Hepatocyte (in vitro differentiated cells): ENCODE results near the gene CT45A3. TPM values are rescaled to one million over a fixed set of nuclear protein-coding genes. Genes with fewer than 3 reads are reported as not detected.
"Not testable (repeated sequence)": the region's sequence is repeated elsewhere in the genome, so short reads cannot be mapped to it uniquely, and the experiment has no call there.

Source experiments
- DNase-seq: peaks from one replicate; pipeline ENCODE4 v3.0.0-alpha.2; 2016; ENCODE audit warnings: low spot score
- H2AFZ ChIP-seq: fragments of 200-600 bp; sonication (generic); 2 replicates; pipeline ENCODE4 v1.6.0; 2016; ENCODE audit warnings: antibody characterized with exemption, mild to moderate bottlenecking
- H3K27ac ChIP-seq: fragments of 200-600 bp; sonication (generic); 2 replicates; pipeline ENCODE4 v1.5.1; 2016; ENCODE audit warnings: mild to moderate bottlenecking
- H3K27me3 ChIP-seq: fragments of 200-600 bp; sonication (generic); 2 replicates; pipeline ENCODE4 v1.6.1; 2016
- H3K36me3 ChIP-seq: fragments of 200-600 bp; sonication (generic); replicated peaks from 2 replicates; pipeline ENCODE4 v1.5.1; 2016; ENCODE audit warnings: low read depth; ENCODE audit not compliant: insufficient read depth
- H3K4me1 ChIP-seq: fragments of 200-600 bp; sonication (generic); 2 replicates; pipeline ENCODE4 v1.5.1; 2016; ENCODE audit warnings: mild to moderate bottlenecking, moderate library complexity; ENCODE audit not compliant: insufficient read depth
- H3K4me2 ChIP-seq: fragments of 200-600 bp; sonication (generic); 2 replicates; pipeline ENCODE4 v1.6.0; 2016
- H3K4me3 ChIP-seq: fragments of 200-600 bp; sonication (generic); 2 replicates; pipeline ENCODE4 v1.5.1; 2016; ENCODE audit warnings: mild to moderate bottlenecking
- H3K79me2 ChIP-seq: fragments of 200-600 bp; sonication (generic); 2 replicates; pipeline ENCODE4 v1.6.0; 2017; ENCODE audit warnings: mild to moderate bottlenecking
- H3K9me2 ChIP-seq: fragments of 200-600 bp; sonication (generic); replicated peaks from 2 replicates; pipeline ENCODE4 v1.6.0; 2017; ENCODE audit warnings: mild to moderate bottlenecking; ENCODE audit not compliant: insufficient read depth
- H3K9me3 ChIP-seq: fragments of 200-600 bp; sonication (generic); 2 replicates; pipeline ENCODE4 v1.5.1; 2016; ENCODE audit warnings: low read depth, mild to moderate bottlenecking
- H4K20me1 ChIP-seq: fragments of 200-600 bp; sonication (generic); 2 replicates; pipeline ENCODE4 v1.6.0; 2016; ENCODE audit warnings: mild to moderate bottlenecking; ENCODE audit not compliant: insufficient read depth, poor library complexity, severe bottlenecking
- EZH2 ChIP-seq: fragments of 200-600 bp; sonication (generic); IDR thresholded peaks from 2 replicates; pipeline ENCODE4 v1.6.1; 2016; ENCODE audit warnings: antibody characterized with exemption, mild to moderate bottlenecking, borderline replicate concordance
- EZH2phosphoT487 ChIP-seq: fragments of 200-600 bp; sonication (generic); IDR thresholded peaks from one replicate; pipeline ENCODE4 v1.6.1; 2018; ENCODE audit warnings: antibody characterized with exemption, mild to moderate bottlenecking, low read depth, moderate library complexity; ENCODE audit not compliant: unreplicated experiment, severe bottlenecking
- WGBS: methylation state at CpG from one replicate; pipeline ENCODE4 v1.1.6; 2016; ENCODE audit warnings: low lambda C conversion rate; ENCODE audit errors: missing lambda C conversion rate; 5-methylcytosine and 5-hydroxymethylcytosine counted together
- polyA plus RNA-seq: library from polyadenylated mRNA; unstranded; fragments of >200 nt; fragmentation: Nextera tagmentation; extraction: Ambion mirVana; gene quantifications from 2 replicates; pipeline ENCODE4 v1.2.1, GENCODE V29; 2016
- total RNA-seq: library from RNA; depleted of rRNA; stranded (reverse); fragments of >200 nt; gene quantifications from 2 replicates; pipeline ENCODE4 v1.2.3, GENCODE V29; 2014
- TF ChIP-seq, protein P1 (sequence below): fragments of 200-600 bp; sonication (generic); IDR thresholded peaks from 2 replicates; pipeline ENCODE4 v1.5.1; 2016; ENCODE audit warnings: antibody characterized with exemption, mild to moderate bottlenecking; ENCODE audit not compliant: poor library complexity

CT45A3 gene
- total and polyA plus RNA-seq, 2 experiments from 2014 or later = not detected

DNA sequence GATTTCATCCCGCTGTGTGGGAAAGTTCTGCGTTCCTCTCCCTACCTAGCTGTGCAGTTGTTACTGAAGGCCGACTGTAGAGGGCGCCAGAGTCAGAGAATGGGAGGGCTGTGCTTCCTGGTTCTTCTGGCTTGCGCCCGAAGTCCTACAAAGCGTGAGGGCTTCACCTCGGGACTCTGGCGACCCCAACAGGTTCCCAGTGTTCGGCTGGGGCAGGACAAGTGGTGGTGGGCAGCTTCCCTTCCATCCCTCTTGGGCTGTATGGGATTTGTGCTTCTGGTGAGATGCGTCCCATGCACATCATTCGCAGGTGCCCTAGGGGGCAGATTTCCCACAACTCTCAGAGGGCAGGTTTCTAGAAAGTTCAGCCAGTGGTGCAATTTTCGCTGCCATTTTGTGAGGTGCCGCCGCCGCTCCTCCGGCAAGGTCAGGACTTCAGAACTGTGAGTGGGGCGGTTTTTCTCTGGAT, 27.3 kb downstream of the CT45A3 start:
- no peak for TF ChIP-seq EZH2phosphoT487
- TF ChIP-seq, protein P1, sequence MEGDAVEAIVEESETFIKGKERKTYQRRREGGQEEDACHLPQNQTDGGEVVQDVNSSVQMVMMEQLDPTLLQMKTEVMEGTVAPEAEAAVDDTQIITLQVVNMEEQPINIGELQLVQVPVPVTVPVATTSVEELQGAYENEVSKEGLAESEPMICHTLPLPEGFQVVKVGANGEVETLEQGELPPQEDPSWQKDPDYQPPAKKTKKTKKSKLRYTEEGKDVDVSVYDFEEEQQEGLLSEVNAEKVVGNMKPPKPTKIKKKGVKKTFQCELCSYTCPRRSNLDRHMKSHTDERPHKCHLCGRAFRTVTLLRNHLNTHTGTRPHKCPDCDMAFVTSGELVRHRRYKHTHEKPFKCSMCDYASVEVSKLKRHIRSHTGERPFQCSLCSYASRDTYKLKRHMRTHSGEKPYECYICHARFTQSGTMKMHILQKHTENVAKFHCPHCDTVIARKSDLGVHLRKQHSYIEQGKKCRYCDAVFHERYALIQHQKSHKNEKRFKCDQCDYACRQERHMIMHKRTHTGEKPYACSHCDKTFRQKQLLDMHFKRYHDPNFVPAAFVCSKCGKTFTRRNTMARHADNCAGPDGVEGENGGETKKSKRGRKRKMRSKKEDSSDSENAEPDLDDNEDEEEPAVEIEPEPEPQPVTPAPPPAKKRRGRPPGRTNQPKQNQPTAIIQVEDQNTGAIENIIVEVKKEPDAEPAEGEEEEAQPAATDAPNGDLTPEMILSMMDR = no peak
- Histone ChIP-seq H3K79me2 (no peaks in the 10 kb centered on the region), H3K9me3 (no peaks in the 10 kb centered on the region), H3K36me3 (no peaks in the 10 kb centered on the region), H4K20me1 (no peaks in the 10 kb centered on the region), H3K4me2 (no peak overlapping the region), H3K27me3 (no peaks in the 10 kb centered on the region), H2AFZ (no peak overlapping the region), H3K4me1 (no peaks in the 10 kb centered on the region), H3K9me2 (no peaks in the 10 kb centered on the region), H3K4me3 (no peak overlapping the region), H3K27ac (no peak overlapping the region)
- 75% methylated on average over 18 of the region's 18 CpGs for WGBS
- DNase-seq = no peak

DNA sequence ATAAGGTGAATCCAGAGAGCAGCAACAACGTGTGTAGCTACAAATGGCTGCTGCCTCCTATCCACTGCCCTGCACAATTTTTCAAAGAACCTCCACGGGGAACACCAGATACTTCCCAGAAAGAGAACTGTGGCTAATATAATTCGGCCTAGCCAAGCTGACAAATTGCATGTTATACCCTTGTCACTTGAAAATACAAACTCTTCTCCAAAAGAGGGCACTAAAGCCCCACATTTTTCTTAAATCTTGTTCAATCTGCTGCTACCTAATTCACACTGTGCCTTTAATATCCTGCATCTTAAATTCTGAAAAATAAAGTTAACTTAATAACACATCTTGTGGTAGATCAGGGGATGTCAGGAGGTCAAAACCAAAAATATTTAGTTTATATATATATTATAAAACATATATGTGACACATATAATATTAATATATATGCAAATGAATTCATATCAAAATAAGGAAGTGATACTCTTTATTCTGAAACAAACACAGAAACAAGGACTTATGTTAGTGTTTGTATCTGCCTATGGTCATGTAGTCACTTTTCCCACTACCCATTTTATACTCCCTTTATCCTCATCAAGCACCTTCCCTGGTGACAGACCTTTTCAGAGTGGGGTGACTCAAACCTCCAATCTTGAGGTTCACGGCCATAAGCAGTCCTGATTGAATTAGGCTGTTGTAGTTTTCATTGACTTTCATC, 30.5 kb downstream of the CT45A3 start:
- no peaks in the 10 kb centered on the region for H3K36me3 ChIP-seq
- H2AFZ ChIP-seq = no peak overlapping the region
- H4K20me1 ChIP-seq = no peaks in the 10 kb centered on the region
- no peaks in the 10 kb centered on the region for H3K27me3 ChIP-seq
- no peak overlapping the region for H3K27ac ChIP-seq
- H3K4me1 ChIP-seq = no peaks in the 10 kb centered on the region
- TF ChIP-seq EZH2 = no peak
- H3K9me3 ChIP-seq = no peaks in the 10 kb centered on the region
- no peak for DNase-seq
- H3K9me2 ChIP-seq = no peaks in the 10 kb centered on the region
- WGBS = 40% methylated on average over 4 of the region's 4 CpGs
- H3K79me2 ChIP-seq = no peaks in the 10 kb centered on the region
- H3K4me3 ChIP-seq = no peak overlapping the region
- H3K4me2 ChIP-seq = no peak overlapping the region

DNA sequence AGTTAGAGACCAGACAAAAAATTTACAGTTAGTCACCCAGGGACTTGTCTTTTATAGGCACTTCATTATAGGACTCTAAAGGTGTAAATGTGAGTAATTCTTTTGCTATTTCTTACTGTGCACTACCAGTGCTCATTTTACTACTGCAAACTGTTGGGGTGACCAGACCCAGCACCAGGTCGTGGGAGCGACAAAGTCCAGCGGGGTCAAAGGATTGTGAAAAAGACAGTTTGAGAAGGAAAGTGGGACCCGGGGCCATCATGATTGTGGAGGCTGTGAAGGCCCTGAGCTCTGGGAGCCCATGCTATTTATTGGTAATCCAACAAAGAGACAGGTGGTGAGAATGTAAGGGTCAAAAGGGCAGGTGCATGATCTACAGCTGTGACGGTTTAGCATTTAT, 33.3 kb downstream of the CT45A3 start:
- not testable (repeated sequence) for H3K4me1 ChIP-seq, H3K36me3 ChIP-seq, DNase-seq, H3K79me2 ChIP-seq, H3K9me2 ChIP-seq, H3K9me3 ChIP-seq, H3K4me3 ChIP-seq, H3K4me2 ChIP-seq, H3K27ac ChIP-seq, H4K20me1 ChIP-seq, H3K27me3 ChIP-seq, H2AFZ ChIP-seq
- WGBS = 68% methylated on average over 5 of the region's 5 CpGs

DNA sequence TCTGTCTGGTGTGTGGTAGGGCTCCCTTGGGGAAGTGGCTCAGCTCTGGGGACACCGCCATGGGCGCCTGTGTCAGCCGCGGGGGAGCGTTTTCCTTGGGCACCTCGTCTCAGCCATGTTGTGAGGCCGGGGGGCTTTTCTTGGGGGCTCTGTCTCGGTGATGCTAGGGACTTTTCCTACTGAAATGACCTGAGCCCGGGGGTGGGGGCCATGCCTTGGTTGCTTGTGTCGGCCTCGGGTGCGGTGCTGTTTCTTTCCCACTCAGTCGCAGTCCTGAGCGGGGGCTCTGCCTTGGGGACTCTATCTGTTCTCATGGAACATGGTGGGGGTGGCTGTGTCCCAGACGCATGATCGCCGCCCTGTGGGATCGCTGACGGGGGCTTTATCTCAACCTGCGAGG, 54.2 kb downstream of the CT45A3 start:
- Histone ChIP-seq H3K27ac (no peak overlapping the region), H3K36me3 (no peaks in the 10 kb centered on the region), H2AFZ (no peak overlapping the region), H4K20me1 (no peaks in the 10 kb centered on the region), H3K27me3 (no peaks in the 10 kb centered on the region), H3K79me2 (no peaks in the 10 kb centered on the region), H3K4me3 (no peak overlapping the region), H3K4me1 (no peaks in the 10 kb centered on the region), H3K9me2 (no peaks in the 10 kb centered on the region), H3K4me2 (no peak overlapping the region), H3K9me3 (no peaks in the 10 kb centered on the region)
- TF ChIP-seq, protein P1 = no peak
- TF ChIP-seq EZH2phosphoT487 = no peak
- DNase-seq = no peak
- 88% methylated on average over 20 of the region's 20 CpGs for WGBS

DNA sequence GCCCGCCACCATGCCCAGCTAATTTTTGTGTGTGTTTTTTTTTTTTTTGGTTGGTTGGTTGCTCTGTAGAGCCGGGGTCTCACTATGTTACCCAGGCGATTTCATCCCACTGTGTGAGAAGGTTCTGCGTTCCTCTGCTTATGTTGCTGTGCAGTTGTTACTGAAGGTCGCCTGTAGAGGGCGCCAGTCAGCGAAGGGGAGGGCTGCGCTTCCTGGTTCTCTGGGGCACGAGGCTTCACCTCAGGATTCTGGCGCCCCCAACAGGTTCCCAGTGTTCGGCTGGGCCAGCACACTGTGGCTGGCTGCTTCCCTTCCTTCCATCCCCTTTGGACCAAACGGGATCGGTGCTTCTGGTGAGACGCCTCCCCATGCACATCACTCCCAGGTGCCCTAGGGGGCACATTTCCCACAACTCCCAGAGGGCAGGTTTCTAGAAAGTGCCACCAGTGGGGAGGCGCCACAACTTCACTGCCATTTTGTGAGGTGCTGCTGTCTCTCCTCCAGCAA, 54.8 kb downstream of the CT45A3 start, which contains the start of gene CT45A1:
TSS of gene CT45A1 (plus strand) at position 457 of the 507 bp plus-strand sequence. CDS start 5,302 bp downstream, outside the sequence.
- not testable (repeated sequence) for H3K27ac ChIP-seq, H3K27me3 ChIP-seq, H3K4me3 ChIP-seq, DNase-seq, H3K4me1 ChIP-seq, H3K4me2 ChIP-seq, H3K9me3 ChIP-seq, H3K79me2 ChIP-seq, H2AFZ ChIP-seq, H4K20me1 ChIP-seq, H3K36me3 ChIP-seq, H3K9me2 ChIP-seq
- 82% methylated on average over 5 of the region's 15 CpGs for WGBS
